OCI-LY3 (cell line): ENCODE results near the gene MUC4.

Experiments used
- H2AFZ ChIP-seq: fragments of 200-600, 300-600 bp; shearing (Covaris generic); 2 replicates; pipeline ENCODE4 v1.6.0; 2014; ENCODE audit warnings: antibody characterized with exemption, low read depth, low read length
- H3K27ac ChIP-seq: fragments of 200-600, 300-600 bp; sonication (generic); 2 replicates; pipeline ENCODE4 v1.5.1; 2014; ENCODE audit warnings: mild to moderate bottlenecking, low read length, moderate library complexity, mixed read lengths
- H3K27me3 ChIP-seq: fragments of 200-600, 300-600 bp; sonication (generic); 2 replicates; pipeline ENCODE4 v1.6.1; 2014; ENCODE audit warnings: low read depth, low read length, mixed read lengths
- H3K36me3 ChIP-seq: fragments of 200-600, 300-600 bp; sonication (generic); replicated peaks from 2 replicates; pipeline ENCODE3; 2014; ENCODE audit warnings: low read depth, low read length, mixed read lengths
- H3K4me1 ChIP-seq: fragments of 300-600, 200-600 bp; sonication (generic); 2 replicates; pipeline ENCODE4 v1.6.1; 2014; ENCODE audit warnings: low read length, mixed read lengths
- H3K4me2 ChIP-seq: fragments of 200-600, 300-600 bp; sonication (generic); 2 replicates; pipeline ENCODE4 v1.6.1; 2014; ENCODE audit warnings: low read length, mixed read lengths
- H3K4me3 ChIP-seq: fragments of 300-600, 200-600 bp; sonication (generic); 2 replicates; pipeline ENCODE4 v1.5.1; 2014; ENCODE audit warnings: antibody characterized with exemption, mild to moderate bottlenecking, low read length, moderate library complexity
- H3K79me2 ChIP-seq: fragments of 300-600, 200-600 bp; shearing (Covaris generic); 2 replicates; pipeline ENCODE4 v1.6.1; 2014; ENCODE audit warnings: mild to moderate bottlenecking, low read length, mixed read lengths
- H3K9ac ChIP-seq: fragments of 300-600, 200-600 bp; shearing (Covaris generic); 2 replicates; pipeline ENCODE4 v1.6.0; 2014; ENCODE audit warnings: mild to moderate bottlenecking, low read length, moderate library complexity
- H3K9me3 ChIP-seq: fragments of 200-600, 300-600 bp; shearing (Covaris generic); 2 replicates; pipeline ENCODE4 v1.6.1; 2014; ENCODE audit warnings: low read length, mixed read lengths; ENCODE audit not compliant: insufficient read depth
- H4K20me1 ChIP-seq: fragments of 200-600, 300-600 bp; sonication (generic); 2 replicates; pipeline ENCODE4 v1.6.1; 2016; ENCODE audit warnings: low read length, mixed read lengths; ENCODE audit not compliant: insufficient read depth
- EZH2phosphoT487 ChIP-seq: fragments of 200-600 bp; shearing (Covaris generic); IDR thresholded peaks from 2 replicates; pipeline ENCODE4 v1.6.1; 2018; ENCODE audit warnings: antibody characterized with exemption, mixed run types, low read depth
- TF ChIP-seq, protein P1 (sequence below): fragments of 200-600, 300-600 bp; sonication (generic); IDR thresholded peaks from 2 replicates; pipeline ENCODE4 v1.5.1; 2014; ENCODE audit warnings: antibody characterized with exemption, low read length, low read depth

The MUC4 gene

DNA sequence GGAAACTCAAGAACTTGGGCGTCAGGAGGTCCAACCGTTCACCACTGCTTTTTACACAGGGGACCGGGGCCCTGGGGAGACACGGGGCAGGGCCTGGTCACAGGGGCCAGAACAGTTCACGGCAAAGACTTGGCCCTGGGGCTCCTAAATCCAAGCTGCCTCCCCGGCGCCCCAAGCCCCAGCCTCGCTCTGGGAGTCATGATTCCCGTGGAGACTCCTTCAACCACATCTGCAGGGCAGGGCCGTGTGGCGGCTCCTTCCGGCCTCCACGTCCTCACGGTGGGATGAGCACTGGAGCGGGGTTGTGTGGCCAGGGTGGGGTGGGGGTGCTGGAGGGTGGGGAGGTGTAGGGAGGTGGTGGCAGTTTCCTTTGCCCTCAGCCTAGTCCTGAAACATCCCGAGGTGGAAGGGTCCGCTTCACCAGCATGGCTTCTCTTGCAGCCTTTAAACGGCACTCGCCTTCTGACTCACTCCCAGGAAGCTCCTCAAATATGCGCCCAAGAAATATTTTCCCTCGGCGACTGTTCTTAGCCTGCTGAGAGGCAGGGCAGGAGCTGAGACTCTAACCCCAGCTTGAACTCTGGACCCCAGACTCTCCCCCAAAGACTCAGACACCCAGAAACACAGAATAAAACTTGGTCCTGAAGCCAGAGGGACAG, 1.8 kb downstream of the MUC4 start:
- Histone ChIP-seq H3K4me3 (no peak overlapping the region), H4K20me1 (no peaks in the 10 kb centered on the region), H3K27me3 (peaks cover 2% of the 10 kb centered on the region; the same call in 1 of the 2 replicates), H3K4me1 (no peaks in the 10 kb centered on the region), H2AFZ (no peak overlapping the region), H3K79me2 (no peaks in the 10 kb centered on the region), H3K9ac (no peak overlapping the region), H3K9me3 (no peaks in the 10 kb centered on the region), H3K36me3 (no peaks in the 10 kb centered on the region), H3K27ac (no peak overlapping the region), H3K4me2 (no peak overlapping the region)
- no peak for TF ChIP-seq EZH2phosphoT487
- TF ChIP-seq, protein P1, sequence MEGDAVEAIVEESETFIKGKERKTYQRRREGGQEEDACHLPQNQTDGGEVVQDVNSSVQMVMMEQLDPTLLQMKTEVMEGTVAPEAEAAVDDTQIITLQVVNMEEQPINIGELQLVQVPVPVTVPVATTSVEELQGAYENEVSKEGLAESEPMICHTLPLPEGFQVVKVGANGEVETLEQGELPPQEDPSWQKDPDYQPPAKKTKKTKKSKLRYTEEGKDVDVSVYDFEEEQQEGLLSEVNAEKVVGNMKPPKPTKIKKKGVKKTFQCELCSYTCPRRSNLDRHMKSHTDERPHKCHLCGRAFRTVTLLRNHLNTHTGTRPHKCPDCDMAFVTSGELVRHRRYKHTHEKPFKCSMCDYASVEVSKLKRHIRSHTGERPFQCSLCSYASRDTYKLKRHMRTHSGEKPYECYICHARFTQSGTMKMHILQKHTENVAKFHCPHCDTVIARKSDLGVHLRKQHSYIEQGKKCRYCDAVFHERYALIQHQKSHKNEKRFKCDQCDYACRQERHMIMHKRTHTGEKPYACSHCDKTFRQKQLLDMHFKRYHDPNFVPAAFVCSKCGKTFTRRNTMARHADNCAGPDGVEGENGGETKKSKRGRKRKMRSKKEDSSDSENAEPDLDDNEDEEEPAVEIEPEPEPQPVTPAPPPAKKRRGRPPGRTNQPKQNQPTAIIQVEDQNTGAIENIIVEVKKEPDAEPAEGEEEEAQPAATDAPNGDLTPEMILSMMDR: no peak

DNA sequence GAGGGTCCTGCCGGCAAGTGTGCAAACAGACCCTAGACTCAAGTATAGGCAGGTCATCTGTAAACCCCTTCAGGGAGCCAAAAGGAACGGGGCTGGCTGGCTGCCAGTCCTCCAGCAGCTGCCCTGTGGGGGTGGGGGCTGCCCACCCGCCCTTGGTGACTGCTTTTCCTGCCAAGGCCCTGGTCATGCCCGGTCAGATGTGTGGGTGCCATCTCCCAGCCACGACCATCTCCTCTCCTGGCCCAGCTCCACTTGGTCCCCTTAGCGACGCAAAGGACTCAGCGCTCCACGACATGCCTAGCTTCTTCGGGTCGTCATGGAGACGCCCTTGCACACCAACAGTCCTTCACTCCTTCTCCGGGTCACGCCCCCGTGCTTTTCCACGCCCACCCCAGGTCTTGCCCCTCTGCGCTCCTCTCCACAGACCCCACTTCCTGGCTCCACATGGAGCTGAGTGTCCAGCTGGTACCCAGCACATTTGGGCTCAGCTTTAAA, 2.4 kb downstream of the MUC4 start:
- Histone ChIP-seq H3K4me2 (no peak overlapping the region), H3K36me3 (no peaks in the 10 kb centered on the region), H3K4me3 (no peak overlapping the region), H3K27ac (no peak overlapping the region), H4K20me1 (no peaks in the 10 kb centered on the region), H3K79me2 (no peaks in the 10 kb centered on the region), H3K9me3 (no peaks in the 10 kb centered on the region), H2AFZ (no peak overlapping the region), H3K4me1 (no peaks in the 10 kb centered on the region), H3K27me3 (peaks cover 2% of the 10 kb centered on the region; the same call in 1 of the 2 replicates), H3K9ac (no peak overlapping the region)
- TF ChIP-seq, protein P1: no peak
- TF ChIP-seq EZH2phosphoT487: no peak

DNA sequence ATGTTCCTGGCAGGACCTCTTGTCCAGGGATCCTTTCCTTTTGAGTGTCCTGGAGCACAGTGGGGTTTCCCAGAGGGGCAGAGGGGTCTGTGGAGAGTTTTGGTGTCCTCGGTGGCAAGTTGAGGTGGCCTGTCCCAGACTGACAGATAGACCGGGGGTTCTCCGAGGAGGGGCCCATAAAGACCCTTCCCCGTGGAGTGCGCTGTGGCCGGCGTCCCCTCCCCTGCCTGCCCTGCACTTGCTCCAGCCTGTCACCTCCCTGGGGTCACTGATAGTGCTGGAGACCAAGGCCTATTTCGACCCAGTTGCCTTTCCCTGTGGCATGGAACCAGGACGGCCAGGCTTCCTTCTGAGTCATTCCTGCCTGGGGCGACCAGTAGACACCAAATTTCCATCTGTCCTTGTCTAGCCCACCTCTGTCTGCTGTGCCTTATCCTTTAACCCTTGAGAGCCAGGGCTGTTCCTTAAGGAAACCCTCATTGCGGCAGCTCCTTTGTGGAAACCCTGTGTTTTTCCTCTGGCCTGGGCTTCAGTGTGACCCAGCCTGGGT, 2.9 kb downstream of the MUC4 start:
- Histone ChIP-seq H2AFZ (no peak overlapping the region), H3K79me2 (no peaks in the 10 kb centered on the region), H3K4me1 (no peaks in the 10 kb centered on the region), H3K4me2 (no peak overlapping the region), H4K20me1 (no peaks in the 10 kb centered on the region), H3K9me3 (no peaks in the 10 kb centered on the region), H3K4me3 (no peak overlapping the region), H3K27ac (no peak overlapping the region), H3K9ac (no peak overlapping the region), H3K27me3 (peaks cover 2% of the 10 kb centered on the region; the same call in 1 of the 2 replicates), H3K36me3 (no peaks in the 10 kb centered on the region)
- no peak for TF ChIP-seq EZH2phosphoT487
- TF ChIP-seq, protein P1: no peak

DNA sequence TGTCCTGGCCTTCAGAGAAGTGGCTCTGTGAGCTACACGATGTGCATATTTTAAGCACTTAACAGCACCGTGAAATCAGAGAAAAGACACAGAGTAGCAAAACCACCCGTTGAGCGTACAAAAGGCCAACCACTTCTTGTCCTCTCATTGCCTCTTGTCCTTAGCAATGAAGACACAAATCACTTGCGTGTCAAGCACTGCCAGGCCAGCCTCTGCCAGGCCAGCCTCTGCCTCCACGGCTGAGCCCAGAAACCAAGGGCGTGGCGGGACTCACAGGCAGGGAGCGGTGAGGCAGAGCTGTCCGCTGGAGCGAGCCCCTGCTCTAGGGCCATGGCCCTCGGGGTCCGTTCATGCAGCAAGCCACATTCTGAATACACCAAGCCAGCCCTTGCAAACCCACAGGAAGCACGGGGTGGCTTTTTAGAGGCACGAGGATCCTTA, 4.0 kb downstream of the MUC4 start:
- H3K9ac ChIP-seq: no peak overlapping the region
- no peak for TF ChIP-seq EZH2phosphoT487
- TF ChIP-seq, protein P1: no peak
- H3K36me3 ChIP-seq: no peaks in the 10 kb centered on the region
- H3K4me3 ChIP-seq: no peak overlapping the region
- no peaks in the 10 kb centered on the region for H4K20me1 ChIP-seq
- no peak overlapping the region for H3K27ac ChIP-seq
- H3K27me3 ChIP-seq: peaks cover 2% of the 10 kb centered on the region; the same call in 1 of the 2 replicates
- no peak overlapping the region for H2AFZ ChIP-seq
- H3K4me2 ChIP-seq: no peak overlapping the region
- H3K9me3 ChIP-seq: no peaks in the 10 kb centered on the region
- H3K4me1 ChIP-seq: no peaks in the 10 kb centered on the region
- H3K79me2 ChIP-seq: no peaks in the 10 kb centered on the region
